Measurements from ENCODE around the gene CORO1C.

- TF ChIP-seq EP300 (IDR thresholded peaks at IDR 0.05; ENCODE audit: low read depth), result no peak
- TF ChIP-seq CTCF (IDR thresholded peaks at IDR 0.05), result no peak
- TF ChIP-seq POLR2AphosphoS5 (IDR thresholded peaks at IDR 0.05), result no peak
- no peak for TF ChIP-seq POLR2A (IDR thresholded peaks at IDR 0.05)
Observed at GRCh38 chr12:108644811-108645120, 86.6 kb downstream of the CORO1C start.

All from transverse colon (tissue), 4 donors.